Ishikawa (cell line): Measurements from ENCODE around the gene IL33.

Experiments used
- EP300 ChIP-seq: IDR thresholded peaks from 2 replicates; pipeline ENCODE4 v1.6.1; 2012; ENCODE audit warnings: borderline replicate concordance
- TCF12 ChIP-seq: IDR thresholded peaks from 2 replicates; pipeline ENCODE4 v1.6.1; 2012; ENCODE audit warnings: low read depth
- YY1 ChIP-seq: IDR thresholded peaks from 2 replicates; pipeline ENCODE4 v1.6.1; 2012; ENCODE audit warnings: low read depth
- ZBTB7A ChIP-seq: IDR thresholded peaks from 2 replicates; pipeline ENCODE4 v1.6.1; 2012; ENCODE audit warnings: low read depth
- TF ChIP-seq, protein P1 (sequence below): IDR thresholded peaks from 2 replicates; pipeline ENCODE4 v1.6.1; 2012; ENCODE audit warnings: low read depth, mild to moderate bottlenecking

DNA sequence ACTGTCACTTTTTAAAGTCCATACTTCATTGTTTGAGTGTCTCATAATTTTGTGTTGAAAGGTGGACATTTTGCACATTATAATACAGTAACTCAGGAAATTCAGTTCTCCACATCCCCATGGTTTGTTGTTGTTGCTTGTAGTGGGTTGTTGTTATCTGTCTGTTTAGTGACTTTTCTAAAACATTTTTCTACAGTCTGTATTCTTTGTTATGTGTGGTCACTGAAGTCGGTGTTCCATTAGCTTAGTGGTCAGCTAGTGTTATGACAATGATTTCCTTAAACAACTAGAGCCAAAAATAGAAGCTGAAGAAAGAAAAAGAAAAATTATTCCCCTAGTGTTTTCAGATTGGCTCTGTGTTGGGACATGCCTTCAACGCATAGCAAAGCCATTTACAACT, 5.6 kb upstream of the IL33 start:
- TF ChIP-seq YY1 (no peak), TCF12 (no peak), EP300 (no peak), ZBTB7A (no peak)
- TF ChIP-seq, protein P1, sequence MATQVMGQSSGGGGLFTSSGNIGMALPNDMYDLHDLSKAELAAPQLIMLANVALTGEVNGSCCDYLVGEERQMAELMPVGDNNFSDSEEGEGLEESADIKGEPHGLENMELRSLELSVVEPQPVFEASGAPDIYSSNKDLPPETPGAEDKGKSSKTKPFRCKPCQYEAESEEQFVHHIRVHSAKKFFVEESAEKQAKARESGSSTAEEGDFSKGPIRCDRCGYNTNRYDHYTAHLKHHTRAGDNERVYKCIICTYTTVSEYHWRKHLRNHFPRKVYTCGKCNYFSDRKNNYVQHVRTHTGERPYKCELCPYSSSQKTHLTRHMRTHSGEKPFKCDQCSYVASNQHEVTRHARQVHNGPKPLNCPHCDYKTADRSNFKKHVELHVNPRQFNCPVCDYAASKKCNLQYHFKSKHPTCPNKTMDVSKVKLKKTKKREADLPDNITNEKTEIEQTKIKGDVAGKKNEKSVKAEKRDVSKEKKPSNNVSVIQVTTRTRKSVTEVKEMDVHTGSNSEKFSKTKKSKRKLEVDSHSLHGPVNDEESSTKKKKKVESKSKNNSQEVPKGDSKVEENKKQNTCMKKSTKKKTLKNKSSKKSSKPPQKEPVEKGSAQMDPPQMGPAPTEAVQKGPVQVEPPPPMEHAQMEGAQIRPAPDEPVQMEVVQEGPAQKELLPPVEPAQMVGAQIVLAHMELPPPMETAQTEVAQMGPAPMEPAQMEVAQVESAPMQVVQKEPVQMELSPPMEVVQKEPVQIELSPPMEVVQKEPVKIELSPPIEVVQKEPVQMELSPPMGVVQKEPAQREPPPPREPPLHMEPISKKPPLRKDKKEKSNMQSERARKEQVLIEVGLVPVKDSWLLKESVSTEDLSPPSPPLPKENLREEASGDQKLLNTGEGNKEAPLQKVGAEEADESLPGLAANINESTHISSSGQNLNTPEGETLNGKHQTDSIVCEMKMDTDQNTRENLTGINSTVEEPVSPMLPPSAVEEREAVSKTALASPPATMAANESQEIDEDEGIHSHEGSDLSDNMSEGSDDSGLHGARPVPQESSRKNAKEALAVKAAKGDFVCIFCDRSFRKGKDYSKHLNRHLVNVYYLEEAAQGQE: no peak
